Neural progenitor cell (in vitro differentiated cells): ENCODE measurements around the gene LARP1.

ENCODE experiments used
- EZH2 ChIP-seq: fragments of 200-600 bp; sonication (generic); IDR thresholded peaks from 2 replicates; pipeline ENCODE4 v1.6.1; 2017; ENCODE audit warnings: antibody characterized with exemption, mild to moderate bottlenecking, moderate library complexity
- EZH2phosphoT487 ChIP-seq: fragments of 200-600 bp; sonication (generic); IDR thresholded peaks from 2 replicates; pipeline ENCODE4 v1.6.1; 2017; ENCODE audit warnings: antibody characterized with exemption
- TF ChIP-seq, protein P1 (sequence below): fragments of 200-600 bp; sonication (generic); IDR thresholded peaks from 2 replicates; pipeline ENCODE4 v1.5.1; 2017; ENCODE audit warnings: antibody characterized with exemption, mild to moderate bottlenecking

DNA sequence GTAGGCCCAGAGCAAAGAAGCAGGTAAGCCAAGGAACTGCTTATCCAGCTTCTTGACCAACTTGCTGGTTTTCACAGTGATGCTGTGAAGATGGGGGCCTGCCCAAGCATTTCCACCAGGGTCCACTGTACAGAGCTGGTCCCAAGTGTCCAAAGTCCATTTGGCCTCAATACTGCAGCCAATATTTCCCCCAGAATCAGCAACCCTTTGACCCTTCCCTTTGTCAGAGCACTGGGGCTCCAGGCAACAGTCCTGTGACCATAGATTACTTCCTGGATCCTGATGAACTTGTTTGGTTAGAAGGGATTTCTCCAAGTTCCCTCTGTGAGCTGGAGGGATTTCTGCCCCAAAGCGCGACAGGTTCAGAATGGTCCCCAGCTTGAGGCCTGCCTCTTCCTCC is 68.9 kb downstream of the LARP1 start:
- TF ChIP-seq, protein P1, sequence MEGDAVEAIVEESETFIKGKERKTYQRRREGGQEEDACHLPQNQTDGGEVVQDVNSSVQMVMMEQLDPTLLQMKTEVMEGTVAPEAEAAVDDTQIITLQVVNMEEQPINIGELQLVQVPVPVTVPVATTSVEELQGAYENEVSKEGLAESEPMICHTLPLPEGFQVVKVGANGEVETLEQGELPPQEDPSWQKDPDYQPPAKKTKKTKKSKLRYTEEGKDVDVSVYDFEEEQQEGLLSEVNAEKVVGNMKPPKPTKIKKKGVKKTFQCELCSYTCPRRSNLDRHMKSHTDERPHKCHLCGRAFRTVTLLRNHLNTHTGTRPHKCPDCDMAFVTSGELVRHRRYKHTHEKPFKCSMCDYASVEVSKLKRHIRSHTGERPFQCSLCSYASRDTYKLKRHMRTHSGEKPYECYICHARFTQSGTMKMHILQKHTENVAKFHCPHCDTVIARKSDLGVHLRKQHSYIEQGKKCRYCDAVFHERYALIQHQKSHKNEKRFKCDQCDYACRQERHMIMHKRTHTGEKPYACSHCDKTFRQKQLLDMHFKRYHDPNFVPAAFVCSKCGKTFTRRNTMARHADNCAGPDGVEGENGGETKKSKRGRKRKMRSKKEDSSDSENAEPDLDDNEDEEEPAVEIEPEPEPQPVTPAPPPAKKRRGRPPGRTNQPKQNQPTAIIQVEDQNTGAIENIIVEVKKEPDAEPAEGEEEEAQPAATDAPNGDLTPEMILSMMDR: no peak
- TF ChIP-seq EZH2phosphoT487 (no peak), EZH2 (no peak)
